ENCODE data around the gene MRPS34.

The MRPS34 gene

GRCh38 chr16:1727651-1728624 is 45.0 kb downstream of the MRPS34 start:
- H3K36me3 ChIP-seq (ENCODE audit: control insufficient read depth, insufficient read depth, low read length): peaks cover 51% of the 10 kb centered on the region
- no peaks in the 10 kb centered on the region for H3K9me3 ChIP-seq (ENCODE audit: control insufficient read depth, low read length)
- no peaks in the 10 kb centered on the region for H3K27me3 ChIP-seq (replicated peaks; ENCODE audit: control insufficient read depth, insufficient read depth, low read length, poor library complexity, severe bottlenecking)
- H3K4me3 ChIP-seq (ENCODE audit: insufficient read depth, low read depth, low read length, poor library complexity, severe bottlenecking): no peak overlapping the region
- no peak overlapping the region for H3K27ac ChIP-seq (ENCODE audit: insufficient read depth, low read length, poor library complexity, severe bottlenecking)
- DNase-seq: no peak
- peaks cover 8% of the 10 kb centered on the region for H3K4me1 ChIP-seq (ENCODE audit: control insufficient read depth, insufficient read depth, low read length, poor library complexity, severe bottlenecking)

- H3K27ac ChIP-seq (ENCODE audit: insufficient read depth, low read length, poor library complexity, severe bottlenecking): no peak overlapping the region
- peaks cover 40% of the 10 kb centered on the region for H3K36me3 ChIP-seq (ENCODE audit: control insufficient read depth, insufficient read depth, low read length)
These were observed 46.1 kb downstream of the MRPS34 start for GRCh38 chr16:1726661-1727502.

GRCh38 chr16:1724491-1724890 is 48.4 kb downstream of the MRPS34 start:
- Histone ChIP-seq H3K27ac (ENCODE audit: insufficient read depth, low read length, poor library complexity, severe bottlenecking) (no peak overlapping the region), H3K36me3 (ENCODE audit: control insufficient read depth, insufficient read depth, low read length) (peaks cover 30% of the 10 kb centered on the region), H3K4me3 (ENCODE audit: insufficient read depth, low read depth, low read length, poor library complexity, severe bottlenecking) (no peak overlapping the region), H3K9me3 (ENCODE audit: control insufficient read depth, low read length) (no peaks in the 10 kb centered on the region), H3K27me3 (replicated peaks; ENCODE audit: control insufficient read depth, insufficient read depth, low read length, poor library complexity, severe bottlenecking) (no peaks in the 10 kb centered on the region), H3K4me1 (ENCODE audit: control insufficient read depth, insufficient read depth, low read length, poor library complexity, severe bottlenecking) (peaks cover 16% of the 10 kb centered on the region)
- no peak for DNase-seq

More at GRCh38 chr16:1726661-1727502, 46.1 kb downstream of the MRPS34 start:
- H3K4me3 ChIP-seq (ENCODE audit: insufficient read depth, low read depth, low read length, poor library complexity, severe bottlenecking): no peak overlapping the region
- no peaks in the 10 kb centered on the region for H3K9me3 ChIP-seq (ENCODE audit: control insufficient read depth, low read length)
- peaks cover 15% of the 10 kb centered on the region for H3K4me1 ChIP-seq (ENCODE audit: control insufficient read depth, insufficient read depth, low read length, poor library complexity, severe bottlenecking)
- no peaks in the 10 kb centered on the region for H3K27me3 ChIP-seq (replicated peaks; ENCODE audit: control insufficient read depth, insufficient read depth, low read length, poor library complexity, severe bottlenecking)
- DNase-seq: no peak

GRCh38 chr16:1723450-1724147 is 49.3 kb downstream of the MRPS34 start:
- Histone ChIP-seq H3K4me1 (ENCODE audit: control insufficient read depth, insufficient read depth, low read length, poor library complexity, severe bottlenecking) (peaks cover 16% of the 10 kb centered on the region), H3K9me3 (ENCODE audit: control insufficient read depth, low read length) (no peaks in the 10 kb centered on the region), H3K27me3 (replicated peaks; ENCODE audit: control insufficient read depth, insufficient read depth, low read length, poor library complexity, severe bottlenecking) (no peaks in the 10 kb centered on the region), H3K27ac (ENCODE audit: insufficient read depth, low read length, poor library complexity, severe bottlenecking) (no peak overlapping the region), H3K36me3 (ENCODE audit: control insufficient read depth, insufficient read depth, low read length) (peaks cover 21% of the 10 kb centered on the region), H3K4me3 (ENCODE audit: insufficient read depth, low read depth, low read length, poor library complexity, severe bottlenecking) (no peak overlapping the region)
- DNase-seq: peak in 1 of 3 donors; percentile 43
